A673 (cell line): Measurements from ENCODE around the gene CCDC183.

Experiments
- EZH2 ChIP-seq: fragments of 200-600 bp; sonication (generic); IDR thresholded peaks from 2 replicates; pipeline ENCODE4 v1.6.1; 2017; ENCODE audit warnings: borderline replicate concordance, low read depth, mild to moderate bottlenecking, mixed read lengths, antibody characterized with exemption, low read length; ENCODE audit not compliant: poor library complexity, severe bottlenecking
- TF ChIP-seq, protein P1 (sequence below): fragments of 300-800, 200-600 bp; sonication (generic); conservative IDR thresholded peaks from 2 replicates; pipeline ENCODE4 v1.5.1; 2017; ENCODE audit warnings: low read depth, mild to moderate bottlenecking, antibody characterized with exemption, low read length, moderate library complexity, mixed read lengths

DNA sequence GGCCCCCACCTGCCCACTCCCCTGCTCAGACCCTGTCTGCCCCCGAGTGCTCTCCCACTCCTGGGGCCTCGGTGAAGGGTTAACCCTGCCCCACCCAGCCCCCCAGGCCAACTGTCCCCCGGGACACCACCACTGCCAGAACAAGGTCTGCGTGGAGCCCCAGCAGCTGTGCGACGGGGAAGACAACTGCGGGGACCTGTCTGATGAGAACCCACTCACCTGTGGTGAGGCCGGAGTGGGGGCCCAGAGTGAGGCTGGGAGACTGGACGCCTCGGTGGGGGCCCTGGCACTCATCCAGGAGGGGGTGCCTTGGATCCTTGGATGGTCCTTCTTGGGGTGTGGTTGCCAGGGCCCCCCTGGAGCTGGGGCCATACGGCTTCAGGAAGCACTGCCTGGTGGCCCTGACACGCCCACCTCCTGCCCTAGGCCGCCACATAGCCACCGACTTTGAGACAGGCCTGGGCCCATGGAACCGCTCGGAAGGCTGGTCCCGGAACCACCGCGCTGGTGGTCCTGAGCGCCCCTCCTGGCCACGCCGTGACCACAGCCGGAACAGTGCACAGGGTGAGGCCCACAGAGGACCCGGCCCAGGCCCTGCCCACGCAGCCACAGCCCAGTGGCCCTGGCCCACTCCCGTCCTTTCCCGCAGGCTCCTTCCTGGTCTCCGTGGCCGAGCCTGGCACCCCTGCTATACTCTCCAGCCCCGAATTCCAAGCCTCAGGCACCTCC, 58.1 kb downstream of the CCDC183 start:
- TF ChIP-seq, protein P1, sequence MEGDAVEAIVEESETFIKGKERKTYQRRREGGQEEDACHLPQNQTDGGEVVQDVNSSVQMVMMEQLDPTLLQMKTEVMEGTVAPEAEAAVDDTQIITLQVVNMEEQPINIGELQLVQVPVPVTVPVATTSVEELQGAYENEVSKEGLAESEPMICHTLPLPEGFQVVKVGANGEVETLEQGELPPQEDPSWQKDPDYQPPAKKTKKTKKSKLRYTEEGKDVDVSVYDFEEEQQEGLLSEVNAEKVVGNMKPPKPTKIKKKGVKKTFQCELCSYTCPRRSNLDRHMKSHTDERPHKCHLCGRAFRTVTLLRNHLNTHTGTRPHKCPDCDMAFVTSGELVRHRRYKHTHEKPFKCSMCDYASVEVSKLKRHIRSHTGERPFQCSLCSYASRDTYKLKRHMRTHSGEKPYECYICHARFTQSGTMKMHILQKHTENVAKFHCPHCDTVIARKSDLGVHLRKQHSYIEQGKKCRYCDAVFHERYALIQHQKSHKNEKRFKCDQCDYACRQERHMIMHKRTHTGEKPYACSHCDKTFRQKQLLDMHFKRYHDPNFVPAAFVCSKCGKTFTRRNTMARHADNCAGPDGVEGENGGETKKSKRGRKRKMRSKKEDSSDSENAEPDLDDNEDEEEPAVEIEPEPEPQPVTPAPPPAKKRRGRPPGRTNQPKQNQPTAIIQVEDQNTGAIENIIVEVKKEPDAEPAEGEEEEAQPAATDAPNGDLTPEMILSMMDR = no peak
- TF ChIP-seq EZH2 = no peak
